Natural killer cell (primary cell): ENCODE data around the gene CHIT1. TPM values are rescaled to one million over a fixed set of nuclear protein-coding genes. Genes with fewer than 3 reads are reported as not detected.

Experiments
- ATAC-seq, 3 donors: fragments of 150-1000 bp in 2 of 3; fragments of 200-7000 bp in 1 of 3; cut with Tn5 transposase; 1 replicate in 1 of 3; 2 replicates in 2 of 3; pipeline ENCODE4 v1.10.0; 2021; ENCODE audit warnings: mild to moderate bottlenecking in 2 of 3, moderate library complexity in 2 of 3
- DNase-seq, 2 donors: peaks; one replicate each; pipeline versions ENCODE4 v3.0.0 to v3.0.0-alpha.2; 2013 to 2021; ENCODE audit warnings: mixed read lengths in 1 of 2
- H3K27ac ChIP-seq: one replicate; pipeline ENCODE4 v1.5.1; 2013; ENCODE audit warnings: mild to moderate bottlenecking, low read length
- H3K27me3 ChIP-seq: one replicate; pipeline ENCODE4 v1.6.1; 2013; ENCODE audit warnings: low read length; ENCODE audit not compliant: control insufficient read depth, insufficient read depth
- H3K36me3 ChIP-seq: one replicate; pipeline ENCODE4 v1.6.1; 2013; ENCODE audit warnings: low read length; ENCODE audit not compliant: control insufficient read depth, insufficient read depth
- H3K4me1 ChIP-seq: one replicate; pipeline ENCODE4 v1.6.1; 2013; ENCODE audit warnings: low read length; ENCODE audit not compliant: control insufficient read depth, insufficient read depth
- H3K4me3 ChIP-seq: one replicate; pipeline ENCODE4 v1.5.1; 2013; ENCODE audit warnings: low read length
- H3K9me3 ChIP-seq: one replicate; pipeline ENCODE4 v1.6.1; 2013; ENCODE audit warnings: low read length; ENCODE audit not compliant: control insufficient read depth, insufficient read depth
- H3K27ac Mint-ChIP-seq, 2 donors: one replicate each; pipeline ENCODE4 v1.8.0; 2022; ENCODE audit warnings: mild to moderate bottlenecking in 2 of 2, mixed read lengths in 2 of 2, moderate library complexity in 1 of 2
- H3K27me3 Mint-ChIP-seq, 2 donors: one replicate each; pipeline ENCODE4 v1.8.0; 2022; ENCODE audit warnings: low read depth in 2 of 2, mixed read lengths in 2 of 2
- H3K36me3 Mint-ChIP-seq: one replicate; pipeline ENCODE4 v1.8.0; 2022; ENCODE audit warnings: mixed read lengths
- H3K4me1 Mint-ChIP-seq, 2 donors: one replicate each; pipeline ENCODE4 v1.8.0; 2022; ENCODE audit warnings: mixed read lengths in 2 of 2
- H3K4me3 Mint-ChIP-seq: one replicate; pipeline ENCODE4 v1.8.0; 2022; ENCODE audit warnings: mild to moderate bottlenecking, moderate library complexity, mixed read lengths
- H3K9me3 Mint-ChIP-seq, 2 donors: one replicate each; pipeline ENCODE4 v1.8.0; 2022; ENCODE audit warnings: mixed read lengths in 2 of 2
- CTCF ChIP-seq: fragments of 200-600 bp; IDR thresholded peaks from one replicate; pipeline ENCODE4 v1.8.0; 2022; ENCODE audit warnings: antibody characterized with exemption
- WGBS: methylation state at CpG from one replicate; pipeline ENCODE4 v1.1.7; 2013; ENCODE audit warnings: missing lambda C conversion rate; ENCODE audit not compliant: insufficient coverage; 5-methylcytosine and 5-hydroxymethylcytosine counted together
- intact Hi-C: fragments of 100-400 bp; cut with micrococcal nuclease; formaldehyde crosslinking; loops from one replicate; pipeline ENCODE4 v1.14.2; 2022
- total RNA-seq, 4 donors: library from RNA; stranded (reverse); fragments of 120-200 nt in 1 of 4; gene quantifications; one replicate each; pipeline versions ENCODE4 v1.2.3 to v1.2.4, GENCODE V29; 2013 to 2022

The CHIT1 gene
- total RNA-seq, 3 donors from 2014 or later (not counting 1 experiment from before 2014, with no cell fraction given), result 0.07 to 2.2 TPM; not detected in 1

- H3K27me3 Mint-ChIP-seq, result no peaks in the 10 kb centered on the region
- H3K36me3 Mint-ChIP-seq, result no peaks in the 10 kb centered on the region
- no peaks in the 10 kb centered on the region for H3K27me3 ChIP-seq
- ATAC-seq (no peak), DNase-seq (peak in 1 of 2 donors; percentile 15)
- no peak overlapping the region for H3K27ac ChIP-seq
- H3K36me3 ChIP-seq, result no peaks in the 10 kb centered on the region
- TF ChIP-seq CTCF, result no peak
- H3K9me3 Mint-ChIP-seq, result no peaks in the 10 kb centered on the region
- no peak overlapping the region for H3K4me3 ChIP-seq
- H3K4me1 Mint-ChIP-seq, result peaks cover 5 to 21% of the 10 kb centered on the region in 2 donors
- WGBS, result 28% methylated on average over 17 of the region's 17 CpGs
- intact Hi-C loops, result loop anchor here (1.0 kb wide), 4 partner anchors 15 to 66 kb away; partner anchors contain the start of gene BTG2
- H3K27ac Mint-ChIP-seq, result peak overlapping the region in 1 of 2 donors; percentile 80
- H3K4me1 ChIP-seq, result peaks cover 47% of the 10 kb centered on the region
- H3K4me3 Mint-ChIP-seq, result no peak overlapping the region
- H3K9me3 ChIP-seq, result no peaks in the 10 kb centered on the region
Observed at GRCh38 chr1:203272633-203273205, 43.2 kb upstream of the CHIT1 start.

- H3K4me1 Mint-ChIP-seq, result peaks cover 10 to 22% of the 10 kb centered on the region in 2 donors
- no peak overlapping the region for H3K4me3 Mint-ChIP-seq
- Histone ChIP-seq H3K36me3 (no peaks in the 10 kb centered on the region), H3K4me3 (no peak overlapping the region), H3K27ac (no peak overlapping the region), H3K9me3 (no peaks in the 10 kb centered on the region), H3K4me1 (peaks cover 45% of the 10 kb centered on the region), H3K27me3 (no peaks in the 10 kb centered on the region)
- TF ChIP-seq CTCF, result no peak
- no peaks in the 10 kb centered on the region for H3K9me3 Mint-ChIP-seq
- H3K27ac Mint-ChIP-seq, result no peak overlapping the region
- ATAC-seq (no peak), DNase-seq (no peak)
- WGBS, result 88% methylated on average over 6 of the region's 6 CpGs
- peaks cover 0 to 2% of the 10 kb centered on the region in 2 donors for H3K27me3 Mint-ChIP-seq
- H3K36me3 Mint-ChIP-seq, result no peaks in the 10 kb centered on the region
- intact Hi-C loops, result no loop called here
Observed at GRCh38 chr1:203271962-203272632, 42.6 kb upstream of the CHIT1 start.

GRCh38 chr1:203271018-203271743, 41.7 kb upstream of the CHIT1 start:
- H3K4me3 ChIP-seq, result no peak overlapping the region
- Mint-ChIP-seq H3K9me3 (no peaks in the 10 kb centered on the region), H3K27ac (no peak overlapping the region), H3K36me3 (no peaks in the 10 kb centered on the region), H3K4me3 (no peak overlapping the region), H3K4me1 (peaks cover 12 to 23% of the 10 kb centered on the region in 2 donors), H3K27me3 (peaks cover 0 to 3% of the 10 kb centered on the region in 2 donors)
- H3K27ac ChIP-seq, result no peak overlapping the region
- no peak for TF ChIP-seq CTCF
- ATAC-seq (peak; percentile 55 to 71 (median 59)), DNase-seq (peak in 1 of 2 donors; percentile 91)
- H3K27me3 ChIP-seq, result no peaks in the 10 kb centered on the region
- peaks cover 42% of the 10 kb centered on the region for H3K4me1 ChIP-seq
- no peaks in the 10 kb centered on the region for H3K9me3 ChIP-seq
- WGBS, result 38% methylated on average over 8 of the region's 8 CpGs
- intact Hi-C loops, result no loop called here
- H3K36me3 ChIP-seq, result no peaks in the 10 kb centered on the region
